DOHH2 (cell line): ENCODE measurements around the gene KRT84.

Source experiments
- H3F3A ChIP-seq: fragments of 200-600 bp; sonication (generic), shearing (Covaris generic); 2 replicates; pipeline ENCODE4 v1.6.0; 2016; ENCODE audit warnings: antibody characterized with exemption, mild to moderate bottlenecking; ENCODE audit not compliant: control insufficient read depth, insufficient read depth
- H3K27ac ChIP-seq: fragments of 200-600 bp; sonication (generic); 2 replicates; pipeline ENCODE4 v1.5.1; 2014; ENCODE audit warnings: low read depth, mild to moderate bottlenecking, low read length, moderate library complexity
- H3K27me3 ChIP-seq: fragments of 200-600 bp; sonication (generic); 2 replicates; pipeline ENCODE4 v1.6.1; 2014; ENCODE audit warnings: mild to moderate bottlenecking, low read length, mixed read lengths; ENCODE audit not compliant: control insufficient read depth
- H3K36me3 ChIP-seq: fragments of 200-600 bp; sonication (generic); 2 replicates; pipeline ENCODE4 v1.6.1; 2014; ENCODE audit warnings: mild to moderate bottlenecking, low read length, moderate library complexity, mixed read lengths; ENCODE audit not compliant: control insufficient read depth
- H3K4me1 ChIP-seq: fragments of 200-600 bp; sonication (generic); 2 replicates; pipeline ENCODE4 v1.6.1; 2014; ENCODE audit warnings: mild to moderate bottlenecking, low read length, mixed read lengths; ENCODE audit not compliant: control insufficient read depth
- H3K4me2 ChIP-seq: fragments of 200-600 bp; sonication (generic); 2 replicates; pipeline ENCODE4 v1.6.0; 2014; ENCODE audit warnings: mild to moderate bottlenecking, low read length, moderate library complexity
- H3K4me3 ChIP-seq: fragments of 200-600 bp; sonication (generic); 2 replicates; pipeline ENCODE4 v1.5.1; 2014; ENCODE audit warnings: mild to moderate bottlenecking, low read length, mixed read lengths
- H3K79me2 ChIP-seq: fragments of 200-600 bp; sonication (generic); 2 replicates; pipeline ENCODE4 v1.6.1; 2014; ENCODE audit warnings: mild to moderate bottlenecking, low read length, mixed read lengths; ENCODE audit not compliant: control insufficient read depth
- H3K9me2 ChIP-seq: fragments of 200-600 bp; sonication (generic); replicated peaks from 2 replicates; pipeline ENCODE4 v1.6.1; 2014; ENCODE audit warnings: mild to moderate bottlenecking, low read length, mixed read lengths; ENCODE audit not compliant: control insufficient read depth
- H3K9me3 ChIP-seq: fragments of 200-600 bp; sonication (generic); 2 replicates; pipeline ENCODE4 v1.6.1; 2014; ENCODE audit warnings: antibody characterized with exemption, low read length, mixed read lengths; ENCODE audit not compliant: control insufficient read depth, insufficient read depth
- H4K20me1 ChIP-seq: fragments of 200-600 bp; sonication (generic); 2 replicates; pipeline ENCODE4 v1.6.0; 2014; ENCODE audit warnings: low read depth, mild to moderate bottlenecking, antibody characterized with exemption, low read length, moderate library complexity; ENCODE audit not compliant: control insufficient read depth, insufficient read depth
- EZH2phosphoT487 ChIP-seq: fragments of 200-600 bp; sonication (generic); IDR thresholded peaks from 2 replicates; pipeline ENCODE4 v1.6.1; 2017; ENCODE audit warnings: borderline replicate concordance, mild to moderate bottlenecking, antibody characterized with exemption, low read length, moderate library complexity, mixed read lengths
- TF ChIP-seq, protein P1 (sequence below): fragments of 200-600 bp; sonication (generic); IDR thresholded peaks from one replicate; pipeline ENCODE4 v1.5.1; 2014; ENCODE audit warnings: antibody characterized with exemption, mild to moderate bottlenecking, low read depth, low read length; ENCODE audit not compliant: poor library complexity, severe bottlenecking

The KRT84 gene

DNA sequence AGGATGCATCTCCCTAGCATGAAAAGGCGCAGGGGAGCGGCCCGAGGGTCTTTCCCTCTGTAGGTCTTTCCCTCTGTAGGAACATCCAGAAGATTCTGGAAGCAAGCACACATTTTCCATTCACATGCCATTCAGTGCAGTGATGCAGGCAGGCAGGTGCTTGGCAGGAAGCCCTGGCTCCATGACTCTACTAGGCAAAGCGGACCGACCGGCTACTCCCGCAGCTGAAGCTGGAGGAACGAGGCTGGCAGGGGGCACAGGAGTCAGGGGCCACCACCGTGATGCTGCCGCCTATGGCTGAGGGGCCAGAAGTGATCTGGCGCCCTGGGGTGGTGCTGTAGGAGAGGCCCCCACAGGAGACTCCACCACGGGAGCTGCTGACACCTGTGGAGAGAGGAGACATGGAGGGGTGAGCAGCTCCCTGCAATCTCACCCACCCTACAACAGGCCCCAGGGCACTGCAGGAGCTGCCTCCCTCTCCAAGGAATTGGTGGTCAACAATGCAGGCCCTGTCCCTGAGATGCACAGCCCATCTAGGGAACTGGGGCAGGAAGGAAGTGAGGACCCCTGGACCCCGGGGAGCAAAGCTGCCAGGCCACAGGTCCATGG, 24.7 kb downstream of the KRT84 start:
- peaks cover 4% of the 10 kb centered on the region; the same call in 1 of the 2 replicates for H3F3A ChIP-seq
- peaks cover 24% of the 10 kb centered on the region for H3K4me1 ChIP-seq
- H3K4me3 ChIP-seq, result no peak overlapping the region
- no peaks in the 10 kb centered on the region for H3K9me3 ChIP-seq
- no peak overlapping the region for H3K27ac ChIP-seq
- H3K4me2 ChIP-seq, result no peak overlapping the region
- no peaks in the 10 kb centered on the region for H3K36me3 ChIP-seq
- no peak for TF ChIP-seq EZH2phosphoT487
- TF ChIP-seq, protein P1, sequence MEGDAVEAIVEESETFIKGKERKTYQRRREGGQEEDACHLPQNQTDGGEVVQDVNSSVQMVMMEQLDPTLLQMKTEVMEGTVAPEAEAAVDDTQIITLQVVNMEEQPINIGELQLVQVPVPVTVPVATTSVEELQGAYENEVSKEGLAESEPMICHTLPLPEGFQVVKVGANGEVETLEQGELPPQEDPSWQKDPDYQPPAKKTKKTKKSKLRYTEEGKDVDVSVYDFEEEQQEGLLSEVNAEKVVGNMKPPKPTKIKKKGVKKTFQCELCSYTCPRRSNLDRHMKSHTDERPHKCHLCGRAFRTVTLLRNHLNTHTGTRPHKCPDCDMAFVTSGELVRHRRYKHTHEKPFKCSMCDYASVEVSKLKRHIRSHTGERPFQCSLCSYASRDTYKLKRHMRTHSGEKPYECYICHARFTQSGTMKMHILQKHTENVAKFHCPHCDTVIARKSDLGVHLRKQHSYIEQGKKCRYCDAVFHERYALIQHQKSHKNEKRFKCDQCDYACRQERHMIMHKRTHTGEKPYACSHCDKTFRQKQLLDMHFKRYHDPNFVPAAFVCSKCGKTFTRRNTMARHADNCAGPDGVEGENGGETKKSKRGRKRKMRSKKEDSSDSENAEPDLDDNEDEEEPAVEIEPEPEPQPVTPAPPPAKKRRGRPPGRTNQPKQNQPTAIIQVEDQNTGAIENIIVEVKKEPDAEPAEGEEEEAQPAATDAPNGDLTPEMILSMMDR, result no peak
- H3K9me2 ChIP-seq, result no peaks in the 10 kb centered on the region
- no peaks in the 10 kb centered on the region; the same call in 1 of the 2 replicates for H3K27me3 ChIP-seq
- H3K79me2 ChIP-seq, result no peaks in the 10 kb centered on the region
- 0 out of 2 replicates have a peak, but pooled peaks cover 5% of the 10 kb centered on the region for H4K20me1 ChIP-seq

DNA sequence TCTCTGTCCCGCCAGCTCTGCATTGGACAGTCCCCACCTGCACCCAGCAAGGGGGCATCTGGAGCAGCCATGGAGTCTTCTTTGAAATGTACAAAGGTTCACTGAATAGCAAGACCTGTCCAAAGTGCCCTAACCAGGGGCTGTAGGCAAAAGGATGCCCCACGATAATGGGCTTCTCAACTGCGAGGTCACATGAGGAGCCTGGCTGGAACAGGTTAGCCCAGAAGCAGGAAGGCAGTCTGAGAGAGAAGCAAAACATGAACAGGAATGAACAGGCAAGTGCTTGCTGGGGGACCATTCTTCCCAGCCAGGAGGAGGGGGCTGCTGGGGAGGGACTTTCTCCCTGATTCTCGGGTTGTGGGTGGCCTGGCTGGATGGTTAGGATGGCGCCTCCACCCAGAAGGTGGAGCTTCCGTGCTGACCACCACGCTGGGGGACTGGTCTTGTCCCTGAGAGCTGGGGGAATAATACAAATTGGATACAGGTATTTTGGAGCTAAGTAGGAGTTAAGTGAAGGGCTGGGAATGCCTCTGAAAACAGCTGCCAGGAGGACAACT, 25.3 kb downstream of the KRT84 start:
- Histone ChIP-seq H3K4me3 (no peak overlapping the region), H3K79me2 (no peaks in the 10 kb centered on the region), H4K20me1 (0 out of 2 replicates have a peak, but pooled peaks cover 5% of the 10 kb centered on the region), H3K4me1 (peaks cover 24% of the 10 kb centered on the region), H3K4me2 (no peak overlapping the region), H3K27ac (no peak overlapping the region), H3F3A (peaks cover 4% of the 10 kb centered on the region; the same call in 1 of the 2 replicates), H3K36me3 (no peaks in the 10 kb centered on the region), H3K27me3 (peaks cover 5% of the 10 kb centered on the region), H3K9me3 (no peaks in the 10 kb centered on the region), H3K9me2 (no peaks in the 10 kb centered on the region)
- TF ChIP-seq EZH2phosphoT487, result no peak
- TF ChIP-seq, protein P1, result no peak

DNA sequence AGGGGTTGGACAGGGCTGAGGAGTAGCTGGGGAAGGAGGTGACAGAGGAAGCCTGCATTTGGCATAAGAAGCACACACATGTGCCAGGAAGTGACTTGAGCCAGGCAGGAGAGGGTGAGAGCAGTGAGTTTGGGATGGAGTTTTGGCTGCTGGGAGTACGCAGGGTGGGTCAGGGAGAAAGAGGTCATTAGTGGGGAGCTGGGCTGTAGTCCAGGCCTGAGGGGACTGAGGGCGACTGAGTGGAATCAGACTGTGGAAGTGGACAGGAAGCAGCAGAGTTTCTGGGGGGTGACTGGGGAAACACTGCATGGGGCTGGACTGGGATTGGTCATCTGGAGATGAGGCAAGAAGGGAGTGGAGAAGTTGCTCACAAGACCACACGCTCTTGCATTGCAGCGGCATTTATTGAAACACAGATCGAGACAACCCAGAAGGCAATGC, 25.8 kb downstream of the KRT84 start:
- 0 out of 2 replicates have a peak, but pooled peaks cover 5% of the 10 kb centered on the region for H4K20me1 ChIP-seq
- no peaks in the 10 kb centered on the region for H3K9me3 ChIP-seq
- H3K4me2 ChIP-seq, result no peak overlapping the region
- no peak overlapping the region for H3K4me3 ChIP-seq
- no peaks in the 10 kb centered on the region for H3K9me2 ChIP-seq
- H3K27me3 ChIP-seq, result peaks cover 10% of the 10 kb centered on the region
- peaks cover 24% of the 10 kb centered on the region for H3K4me1 ChIP-seq
- H3F3A ChIP-seq, result peaks cover 4% of the 10 kb centered on the region; the same call in 1 of the 2 replicates
- no peak for TF ChIP-seq EZH2phosphoT487
- TF ChIP-seq, protein P1, result no peak
- H3K27ac ChIP-seq, result no peak overlapping the region
- no peaks in the 10 kb centered on the region for H3K36me3 ChIP-seq
- no peaks in the 10 kb centered on the region for H3K79me2 ChIP-seq
